ENCODE measurements around the gene CFI. TPM values are rescaled to one million over a fixed set of nuclear protein-coding genes. Genes with fewer than 3 reads are reported as not detected.
"Not testable (repeated sequence)": the region's sequence is repeated elsewhere in the genome, so short reads cannot be mapped to it uniquely, and the experiment has no call there.

Gene CFI
- total RNA-seq, 1 donor, result 17.3 TPM

DNA sequence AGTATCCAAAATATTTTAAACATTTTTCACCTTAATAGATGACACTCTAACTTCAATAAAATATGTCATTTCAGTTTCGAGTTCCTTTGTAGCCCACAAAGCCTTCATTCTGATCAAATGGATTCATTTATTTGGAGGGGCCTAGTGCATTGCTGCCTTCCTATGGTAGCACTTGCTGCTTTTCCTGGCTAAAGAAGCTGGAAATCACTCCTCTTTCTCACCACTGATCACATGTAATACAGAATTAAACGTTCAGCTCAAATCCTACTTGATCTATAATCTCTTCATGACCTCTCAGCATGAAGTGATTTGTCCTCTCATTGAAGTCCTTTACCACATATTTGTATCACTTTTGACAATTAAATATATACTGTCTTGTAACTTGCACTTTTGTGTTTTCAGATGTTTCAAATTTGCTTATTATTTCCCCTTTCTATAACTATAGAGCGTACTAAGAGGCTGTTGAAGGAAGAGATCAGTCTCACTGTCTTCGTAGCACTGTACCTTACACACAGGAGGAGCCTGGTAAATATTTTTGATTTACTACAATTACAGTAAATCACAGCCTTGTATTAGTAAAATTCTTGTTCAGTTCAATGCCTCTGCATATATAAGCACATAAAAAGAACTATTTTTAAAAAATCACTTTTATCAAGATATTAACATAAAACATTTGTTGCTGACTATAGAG is 555 bp downstream of the CFI start:
- TF ChIP-seq, protein P1, sequence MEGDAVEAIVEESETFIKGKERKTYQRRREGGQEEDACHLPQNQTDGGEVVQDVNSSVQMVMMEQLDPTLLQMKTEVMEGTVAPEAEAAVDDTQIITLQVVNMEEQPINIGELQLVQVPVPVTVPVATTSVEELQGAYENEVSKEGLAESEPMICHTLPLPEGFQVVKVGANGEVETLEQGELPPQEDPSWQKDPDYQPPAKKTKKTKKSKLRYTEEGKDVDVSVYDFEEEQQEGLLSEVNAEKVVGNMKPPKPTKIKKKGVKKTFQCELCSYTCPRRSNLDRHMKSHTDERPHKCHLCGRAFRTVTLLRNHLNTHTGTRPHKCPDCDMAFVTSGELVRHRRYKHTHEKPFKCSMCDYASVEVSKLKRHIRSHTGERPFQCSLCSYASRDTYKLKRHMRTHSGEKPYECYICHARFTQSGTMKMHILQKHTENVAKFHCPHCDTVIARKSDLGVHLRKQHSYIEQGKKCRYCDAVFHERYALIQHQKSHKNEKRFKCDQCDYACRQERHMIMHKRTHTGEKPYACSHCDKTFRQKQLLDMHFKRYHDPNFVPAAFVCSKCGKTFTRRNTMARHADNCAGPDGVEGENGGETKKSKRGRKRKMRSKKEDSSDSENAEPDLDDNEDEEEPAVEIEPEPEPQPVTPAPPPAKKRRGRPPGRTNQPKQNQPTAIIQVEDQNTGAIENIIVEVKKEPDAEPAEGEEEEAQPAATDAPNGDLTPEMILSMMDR (IDR thresholded peaks at IDR 0.05; ENCODE audit: insufficient read depth, low read depth, low read length), result no peak
- no peak for DNase-seq (ENCODE audit: low read depth)
- H3K4me3 ChIP-seq (ENCODE audit: low read depth, low read length), result peak overlapping the region; percentile 28

- H3K4me3 ChIP-seq (ENCODE audit: low read depth, low read length), result no peak overlapping the region
- no peak for DNase-seq (ENCODE audit: low read depth)
- TF ChIP-seq, protein P1 (IDR thresholded peaks at IDR 0.05; ENCODE audit: insufficient read depth, low read depth, low read length), result no peak
Measured at GRCh38 chr4:109798866-109799265, 2.9 kb downstream of the CFI start.

GRCh38 chr4:109795059-109795458 is 6.7 kb downstream of the CFI start:
- no peak for DNase-seq (ENCODE audit: low read depth)
- no peak overlapping the region for H3K4me3 ChIP-seq (ENCODE audit: low read depth, low read length)
- TF ChIP-seq, protein P1 (IDR thresholded peaks at IDR 0.05; ENCODE audit: insufficient read depth, low read depth, low read length), result no peak

DNA sequence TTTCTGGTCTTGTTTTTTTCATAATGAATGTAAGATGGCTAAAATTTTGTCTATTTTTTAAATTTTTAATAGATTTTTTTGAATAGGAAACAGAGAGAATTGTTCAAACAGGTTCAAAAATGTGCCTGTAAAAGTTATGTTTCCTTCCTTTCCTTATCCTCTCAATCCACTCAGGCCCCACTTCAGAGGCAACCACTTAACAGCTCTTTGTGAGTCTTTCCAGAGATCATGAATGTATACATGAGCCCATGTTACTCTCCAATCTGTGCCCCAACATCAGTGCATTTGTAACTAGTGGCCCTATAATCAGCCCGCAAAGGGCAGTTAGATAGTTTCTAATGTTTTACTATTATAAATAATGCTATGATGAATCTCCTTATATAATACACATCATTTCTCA is 14.0 kb downstream of the CFI start:
- no peak overlapping the region for H3K4me3 ChIP-seq (ENCODE audit: low read depth, low read length)
- TF ChIP-seq, protein P1 (IDR thresholded peaks at IDR 0.05; ENCODE audit: insufficient read depth, low read depth, low read length), result no peak
- DNase-seq (ENCODE audit: low read depth), result no peak

- TF ChIP-seq, protein P1 (IDR thresholded peaks at IDR 0.05; ENCODE audit: insufficient read depth, low read depth, low read length), result no peak
- DNase-seq (ENCODE audit: low read depth), result no peak
- no peak overlapping the region for H3K4me3 ChIP-seq (ENCODE audit: low read depth, low read length)
Measured at GRCh38 chr4:109786846-109787245, 15.0 kb downstream of the CFI start.

DNA sequence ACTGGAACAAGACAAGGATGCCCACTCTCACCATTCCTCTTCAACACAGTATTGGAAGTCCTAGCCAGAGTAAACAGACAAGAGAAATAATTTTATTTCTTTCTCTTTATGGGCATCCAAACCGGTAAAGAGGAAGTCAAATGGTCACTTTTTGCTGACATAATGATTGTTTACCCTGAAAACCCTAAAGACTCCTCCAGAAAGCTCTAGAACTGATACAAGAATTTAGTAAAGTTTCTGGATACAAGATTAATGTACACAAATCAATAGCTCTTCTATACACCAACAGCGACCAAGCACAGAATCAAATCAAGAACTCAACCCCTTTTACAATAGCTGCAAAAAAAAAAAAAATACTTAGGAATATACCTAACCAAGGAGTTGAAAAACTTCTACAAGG is 19.7 kb downstream of the CFI start:
- not testable (repeated sequence) for DNase-seq (ENCODE audit: low read depth); H3K4me3 ChIP-seq (ENCODE audit: low read depth, low read length)

GRCh38 chr4:109764789-109765402 is 36.9 kb downstream of the CFI start:
- DNase-seq (ENCODE audit: low read depth), result no peak
- TF ChIP-seq, protein P1 (IDR thresholded peaks at IDR 0.05; ENCODE audit: insufficient read depth, low read depth, low read length), result no peak

More at GRCh38 chr4:109764789-109765402, 36.9 kb downstream of the CFI start:
- H3K4me3 ChIP-seq (ENCODE audit: low read depth, low read length), result no peak overlapping the region

All from fibroblast of villous mesenchyme (primary cell).